ENCODE measurements around the gene ARPC5L. TPM values are rescaled to one million over a fixed set of nuclear protein-coding genes. Genes with fewer than 3 reads are reported as not detected.

ARPC5L gene
- total and polyA plus RNA-seq, 2 of the 13 experiments (the other 11 are each of a cell fraction or from before 2014, with no cell fraction given) = 29.9 to 33.8 TPM

GRCh38 chr9:124869466-124869985 is 7.6 kb downstream of the ARPC5L start (continued):
- no peak for TF ChIP-seq ZSCAN5A (CRISPR knock-in tag; IDR thresholded peaks at IDR 0.05; ENCODE audit: borderline replicate concordance)

- Histone ChIP-seq H3K4me3 (replicated peaks in 1 of 3; ENCODE audit: insufficient read depth in 1 of 3, low read depth in 2 of 3, low read length in 3 of 3) (peak overlapping the region; percentile 81 to 98 (median 94)), H3K36me3 (replicated peaks in 1 of 2; ENCODE audit: control insufficient read depth in 1 of 2, insufficient read depth in 2 of 2, low read length in 2 of 2) (peaks cover 8 to 34% of the 10 kb centered on the region in 2 experiments), H3K27me3 (ENCODE audit: control insufficient read depth in 1 of 2, insufficient read depth in 2 of 2, low read length in 2 of 2) (no peaks in the 10 kb centered on the region; a peak in 1 of 5 replicates), H3K27ac (ENCODE audit: extremely low read length, insufficient read depth, low read length) (peak overlapping the region; percentile 90), H3K79me2 (ENCODE audit: insufficient read depth, low read length) (peaks cover 62% of the 10 kb centered on the region), H3K9me3 (ENCODE audit: low read length) (no peaks in the 10 kb centered on the region), H4K20me1 (ENCODE audit: insufficient read depth, low read length) (no peaks in the 10 kb centered on the region; the same call in 1 of the 2 replicates), H3K9ac (ENCODE audit: insufficient read depth, low read depth, low read length) (peak overlapping the region; percentile 98), H3K4me2 (ENCODE audit: low read depth, low read length) (peak overlapping the region; percentile 94), H3K4me1 (ENCODE audit: insufficient read depth, low read length) (peaks cover 39% of the 10 kb centered on the region), H2AFZ (ENCODE audit: low read length) (no peak overlapping the region)
- intact Hi-C loops (cut with micrococcal nuclease; ENCODE audit: unreplicated experiment) (loop anchor here (2.0 to 10.0 kb wide), 2 partner anchors 71 to 275 kb away; partner anchors contain the start of genes GOLGA1 and SCAI), in situ Hi-C loops (cut with HindIII; ENCODE audit: extremely low pct_ligation_motif_present, low pct_unique_long_range_greater_than_20kb) (no loop called here)
- BruUV-seq (replicated peaks) = TSS peak; percentile 67
- WGBS (ENCODE audit: low lambda C conversion rate) = 1% methylated on average over 11 of the region's 12 CpGs
- POLR2A ChIA-PET = interaction anchor here (0.5 to 1.3 kb wide), 3 partner anchors 8 to 91 kb away, joined by 3 to 6 read pairs (median 3); partner anchors contain the start of genes ARPC5L and RPL35
- no peak for FAIRE-seq
- CTCF ChIA-PET (ENCODE audit: low intra/inter-chr PET ratio, low total read pairs) = no interaction called here
- peak; percentile 5; the same call in 1 of the 3 replicates for ATAC-seq
- DNase-seq (ENCODE audit: low spot score) = peak; percentile 49
- TF ChIP-seq HNF4A (CRISPR knock-in tag; IDR thresholded peaks at IDR 0.05) = no peak
- TF ChIP-seq U2AF2 (IDR thresholded peaks at IDR 0.05; ENCODE audit: low read depth, low read length) = no peak
- TF ChIP-seq ZBTB25 (CRISPR knock-in tag; IDR thresholded peaks at IDR 0.05) = no peak
- TF ChIP-seq NCOR1 (IDR thresholded peaks at IDR 0.05; ENCODE audit: borderline replicate concordance, low read length) = no peak
- TF ChIP-seq ZNF615 (CRISPR knock-in tag; IDR thresholded peaks at IDR 0.05; ENCODE audit: borderline replicate concordance) = no peak
- peak; percentile 20; the same call in 1 of the 2 replicates for TF ChIP-seq ERF (CRISPR knock-in tag; IDR thresholded peaks at IDR 0.05)
- no peak for TF ChIP-seq ZBTB8A (CRISPR knock-in tag; IDR thresholded peaks at IDR 0.05; ENCODE audit: borderline replicate concordance, low read depth)
- TF ChIP-seq, protein P1, sequence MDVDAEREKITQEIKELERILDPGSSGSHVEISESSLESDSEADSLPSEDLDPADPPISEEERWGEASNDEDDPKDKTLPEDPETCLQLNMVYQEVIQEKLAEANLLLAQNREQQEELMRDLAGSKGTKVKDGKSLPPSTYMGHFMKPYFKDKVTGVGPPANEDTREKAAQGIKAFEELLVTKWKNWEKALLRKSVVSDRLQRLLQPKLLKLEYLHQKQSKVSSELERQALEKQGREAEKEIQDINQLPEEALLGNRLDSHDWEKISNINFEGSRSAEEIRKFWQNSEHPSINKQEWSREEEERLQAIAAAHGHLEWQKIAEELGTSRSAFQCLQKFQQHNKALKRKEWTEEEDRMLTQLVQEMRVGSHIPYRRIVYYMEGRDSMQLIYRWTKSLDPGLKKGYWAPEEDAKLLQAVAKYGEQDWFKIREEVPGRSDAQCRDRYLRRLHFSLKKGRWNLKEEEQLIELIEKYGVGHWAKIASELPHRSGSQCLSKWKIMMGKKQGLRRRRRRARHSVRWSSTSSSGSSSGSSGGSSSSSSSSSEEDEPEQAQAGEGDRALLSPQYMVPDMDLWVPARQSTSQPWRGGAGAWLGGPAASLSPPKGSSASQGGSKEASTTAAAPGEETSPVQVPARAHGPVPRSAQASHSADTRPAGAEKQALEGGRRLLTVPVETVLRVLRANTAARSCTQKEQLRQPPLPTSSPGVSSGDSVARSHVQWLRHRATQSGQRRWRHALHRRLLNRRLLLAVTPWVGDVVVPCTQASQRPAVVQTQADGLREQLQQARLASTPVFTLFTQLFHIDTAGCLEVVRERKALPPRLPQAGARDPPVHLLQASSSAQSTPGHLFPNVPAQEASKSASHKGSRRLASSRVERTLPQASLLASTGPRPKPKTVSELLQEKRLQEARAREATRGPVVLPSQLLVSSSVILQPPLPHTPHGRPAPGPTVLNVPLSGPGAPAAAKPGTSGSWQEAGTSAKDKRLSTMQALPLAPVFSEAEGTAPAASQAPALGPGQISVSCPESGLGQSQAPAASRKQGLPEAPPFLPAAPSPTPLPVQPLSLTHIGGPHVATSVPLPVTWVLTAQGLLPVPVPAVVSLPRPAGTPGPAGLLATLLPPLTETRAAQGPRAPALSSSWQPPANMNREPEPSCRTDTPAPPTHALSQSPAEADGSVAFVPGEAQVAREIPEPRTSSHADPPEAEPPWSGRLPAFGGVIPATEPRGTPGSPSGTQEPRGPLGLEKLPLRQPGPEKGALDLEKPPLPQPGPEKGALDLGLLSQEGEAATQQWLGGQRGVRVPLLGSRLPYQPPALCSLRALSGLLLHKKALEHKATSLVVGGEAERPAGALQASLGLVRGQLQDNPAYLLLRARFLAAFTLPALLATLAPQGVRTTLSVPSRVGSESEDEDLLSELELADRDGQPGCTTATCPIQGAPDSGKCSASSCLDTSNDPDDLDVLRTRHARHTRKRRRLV (CRISPR knock-in tag; IDR thresholded peaks at IDR 0.05) = no peak
- no peak for TF ChIP-seq LRRFIP1 (CRISPR knock-in tag; conservative IDR thresholded peaks at IDR 0.05)
- TF ChIP-seq ELF1 (CRISPR knock-in tag; IDR thresholded peaks at IDR 0.05) = peak; percentile 63
These were observed 8.1 kb downstream of the ARPC5L start for GRCh38 chr9:124869986-124870560.
